HuH-7.5 (cell line): ENCODE measurements around the gene ANKH.
"Not testable (repeated sequence)": the region's sequence is repeated elsewhere in the genome, so short reads cannot be mapped to it uniquely, and the experiment has no call there.

Source experiments
- DNase-seq: peaks from one replicate; pipeline ENCODE4 v3.0.0; 2011; ENCODE audit warnings: low spot score

The ANKH gene

DNA sequence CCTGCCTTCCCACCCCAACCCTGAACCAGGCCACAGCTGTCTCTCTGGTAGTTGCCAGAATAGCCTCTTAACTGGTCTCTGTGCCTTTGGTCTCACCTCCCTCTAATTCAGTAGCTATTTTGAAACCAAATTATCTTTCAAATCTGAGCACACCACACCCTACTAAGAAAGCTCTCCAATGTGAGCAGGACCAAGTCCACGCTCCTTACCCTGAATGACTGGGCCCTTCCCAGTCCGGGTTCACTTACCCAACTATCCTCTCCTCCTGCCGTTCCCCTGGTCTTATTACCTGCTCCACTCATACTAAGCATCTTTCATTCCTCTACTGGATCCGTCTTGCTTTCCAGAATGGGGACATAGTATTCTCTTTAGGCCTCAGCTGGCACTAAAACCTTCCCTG, 16.8 kb downstream of the ANKH start:
- DNase-seq = no peak

DNA sequence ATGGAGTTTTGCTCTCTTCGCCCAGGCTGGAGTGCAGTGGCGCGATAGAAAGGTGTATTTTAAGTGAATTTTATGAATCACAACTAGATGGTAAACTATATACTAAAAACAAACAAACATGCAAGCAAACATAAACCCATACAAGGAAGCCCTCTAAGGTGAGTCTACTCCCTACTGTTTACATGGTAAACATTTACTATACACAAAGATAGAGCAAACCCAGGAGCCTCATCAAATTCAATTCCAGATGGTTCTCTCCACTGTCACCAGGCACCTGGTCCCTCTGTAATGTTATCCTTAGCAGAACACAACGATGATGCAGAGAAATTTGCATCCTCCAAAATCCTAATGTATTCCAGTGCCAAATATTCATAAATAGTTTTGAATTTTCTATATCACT, 17.9 kb downstream of the ANKH start:
- DNase-seq = no peak

DNA sequence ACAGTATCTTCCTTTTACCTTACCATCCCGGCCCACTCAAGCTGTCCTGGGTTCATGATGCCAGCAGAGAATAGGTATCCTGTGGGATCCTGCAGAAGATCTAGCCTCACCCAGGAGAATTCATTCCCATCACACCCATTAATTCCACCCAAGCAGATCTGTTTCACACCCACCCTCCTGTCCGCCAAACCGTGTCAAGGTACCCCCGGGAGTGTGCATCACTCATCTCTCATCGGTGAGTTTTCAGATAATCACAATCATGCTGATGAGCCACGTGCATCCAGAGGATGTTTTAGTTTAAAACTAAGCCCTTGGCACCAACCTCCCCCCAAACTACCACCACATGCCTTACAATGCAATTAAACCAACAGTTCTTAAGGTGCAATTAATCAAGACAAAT, 18.8 kb downstream of the ANKH start:
- no peak for DNase-seq

DNA sequence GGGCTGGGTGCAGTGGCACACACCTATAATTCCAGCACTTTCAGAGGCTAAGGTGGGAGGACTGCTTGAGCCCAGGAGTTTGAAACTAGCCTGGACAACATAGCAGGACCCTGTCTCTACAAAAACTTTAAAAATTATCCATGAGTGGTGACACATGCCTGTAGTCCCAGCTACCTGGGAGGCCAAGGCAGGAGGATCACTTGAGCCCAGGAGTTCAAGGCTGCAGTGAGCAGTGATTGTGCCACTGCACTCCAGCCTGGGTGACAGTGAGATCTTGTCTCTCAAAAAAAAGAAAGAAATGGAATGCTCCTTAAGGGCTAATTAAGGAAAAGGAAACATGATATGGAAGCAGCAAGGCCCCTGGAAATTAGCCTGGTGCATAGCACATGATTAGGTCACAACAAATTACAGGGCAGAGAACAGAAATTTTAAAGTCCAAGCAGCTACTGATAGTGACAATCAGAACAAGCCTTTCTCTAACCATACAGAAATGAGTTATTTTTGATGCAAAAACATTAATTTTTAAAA, 19.5 kb downstream of the ANKH start:
- no peak for DNase-seq

DNA sequence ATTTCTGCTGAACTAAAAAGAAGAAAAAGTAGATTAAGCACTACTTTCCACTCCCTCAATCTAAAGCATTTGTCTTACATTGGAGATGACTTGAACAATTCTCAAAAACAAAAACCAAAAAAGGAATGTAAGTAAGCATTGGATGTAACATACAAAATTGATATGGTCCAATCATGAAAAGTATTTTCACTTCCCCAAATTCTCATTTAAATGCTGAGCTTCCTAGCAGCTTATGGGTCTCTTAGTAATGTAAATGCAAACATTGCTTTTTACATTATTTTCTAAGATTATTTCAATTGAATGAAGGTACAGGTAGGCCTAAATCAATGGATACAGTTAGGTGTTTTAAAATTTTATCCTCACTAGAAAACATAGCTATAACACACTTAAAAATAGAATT, 20.0 kb downstream of the ANKH start:
- DNase-seq = no peak

DNA sequence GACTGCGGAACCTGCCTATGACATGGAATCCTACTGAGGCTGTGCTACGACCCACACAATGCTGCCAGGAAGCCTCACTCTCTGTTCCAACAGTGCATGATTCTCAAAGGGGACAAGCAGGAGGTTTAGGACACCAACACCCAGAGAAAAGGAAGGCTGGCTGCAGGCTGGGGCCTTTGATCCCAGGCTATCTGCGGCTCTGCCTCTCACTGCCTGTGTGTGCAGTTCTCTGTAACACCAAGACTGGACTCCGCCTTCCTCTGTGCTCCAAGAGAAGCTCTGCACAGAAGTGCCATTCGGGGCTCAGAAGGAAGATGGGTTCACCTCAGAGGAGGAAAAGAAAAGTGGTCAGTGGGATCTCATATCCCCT, 20.5 kb downstream of the ANKH start:
- DNase-seq = no peak

DNA sequence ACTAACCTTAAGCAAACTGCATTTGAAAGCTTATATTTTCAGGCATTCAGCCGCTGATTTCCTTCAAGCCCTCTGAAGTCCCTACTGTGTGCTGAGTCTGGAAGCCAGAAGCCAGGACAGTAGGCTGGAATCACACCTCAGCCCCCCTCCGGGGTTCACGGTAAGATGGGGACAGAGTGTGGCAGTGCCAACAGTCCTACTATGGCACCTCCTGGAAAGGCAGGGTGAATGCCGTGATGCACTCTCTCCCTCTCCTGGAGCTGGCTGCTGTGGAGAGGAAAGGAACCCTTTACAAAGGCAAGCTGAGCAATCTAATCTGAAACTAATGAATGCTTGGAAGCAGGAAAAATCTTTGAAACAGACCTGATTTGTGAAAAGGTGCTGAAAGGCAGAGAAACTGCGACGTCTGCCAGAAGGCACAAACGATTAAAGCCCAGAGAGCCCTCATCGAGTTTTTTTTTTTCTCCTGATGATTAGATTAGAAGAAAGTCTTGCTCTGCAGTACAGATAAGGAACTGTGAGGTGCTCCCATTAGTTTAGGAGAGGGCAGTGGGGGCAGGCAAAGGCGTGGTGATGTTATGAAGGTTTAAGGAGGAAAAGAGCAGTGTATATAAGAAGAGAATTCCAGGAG, 21.0 kb downstream of the ANKH start:
- DNase-seq = no peak

DNA sequence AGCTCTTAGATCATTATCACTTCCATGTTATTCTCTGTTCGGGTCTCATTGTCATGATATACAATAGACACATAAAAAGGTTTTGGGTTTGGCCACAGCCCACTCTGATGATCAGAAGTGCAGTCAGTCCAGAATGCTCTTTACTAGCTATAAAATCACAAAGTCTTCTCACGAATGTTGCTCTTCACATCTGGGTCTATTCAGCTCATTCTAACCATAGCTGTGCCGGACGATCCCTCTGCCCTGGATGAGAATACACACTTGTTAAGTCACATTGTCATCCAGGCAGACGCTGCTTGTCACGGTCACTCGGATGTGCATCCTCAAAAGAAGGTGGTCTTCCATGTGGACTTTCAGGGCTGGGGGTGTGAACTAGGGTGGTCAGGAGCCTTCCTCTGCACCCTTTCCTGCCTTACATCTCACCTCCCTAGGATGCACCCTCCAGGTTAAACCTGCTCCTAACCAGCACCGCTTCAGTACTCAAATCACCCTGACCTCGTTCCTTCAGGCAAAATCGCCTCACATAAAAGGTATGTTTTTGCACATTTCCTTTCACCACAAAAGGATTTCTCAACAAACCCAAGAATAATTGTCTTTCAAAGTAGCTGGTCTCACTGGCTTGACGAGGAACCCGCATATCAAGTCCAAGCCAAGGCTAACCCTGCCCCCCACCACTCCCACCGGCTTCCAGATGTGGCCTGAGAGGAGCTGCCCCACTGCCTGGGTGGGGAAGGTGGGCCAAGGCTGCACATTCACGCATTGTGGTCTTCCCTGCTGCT, 21.9 kb downstream of the ANKH start:
- no peak for DNase-seq

DNA sequence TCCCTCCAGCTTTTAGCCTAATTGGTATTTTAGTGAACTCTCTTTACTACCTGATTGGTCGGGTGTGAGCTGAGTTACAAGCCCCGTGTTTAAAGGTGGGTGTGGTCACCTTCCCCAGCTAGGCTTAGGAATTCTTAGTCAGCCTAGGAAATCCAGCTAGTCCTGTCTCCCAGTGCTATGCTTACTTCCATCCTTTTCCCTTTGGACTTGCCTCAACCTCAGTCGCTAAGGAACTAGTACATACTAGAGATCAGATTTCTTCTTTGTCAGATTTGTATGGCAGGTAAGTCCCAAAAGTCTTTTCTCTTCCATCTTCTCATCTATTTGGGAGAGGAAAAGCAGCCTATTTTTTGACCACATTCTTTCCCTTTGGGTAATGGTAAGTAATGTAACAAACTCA, 22.6 kb downstream of the ANKH start:
- DNase-seq = not testable (repeated sequence)

DNA sequence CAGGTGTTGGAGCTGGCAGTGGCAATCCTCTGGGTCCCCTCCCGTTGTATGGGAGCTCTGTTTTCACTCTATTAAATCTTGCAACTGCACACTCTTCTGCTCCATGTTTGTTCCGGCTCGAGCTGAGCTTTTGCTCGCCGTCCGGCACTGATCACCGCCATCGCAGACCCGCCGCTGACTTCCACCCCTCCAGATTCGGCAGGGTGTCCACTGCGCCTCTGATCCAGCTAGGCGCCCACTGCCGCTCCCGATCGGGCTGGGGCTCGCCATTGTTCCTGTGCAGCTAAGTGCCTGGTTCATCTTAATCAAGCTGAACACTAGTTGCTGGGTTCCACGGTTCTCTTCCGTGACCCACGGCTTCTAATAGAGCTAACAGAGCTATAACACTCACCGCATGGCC, 23.2 kb downstream of the ANKH start:
- no peak for DNase-seq

DNA sequence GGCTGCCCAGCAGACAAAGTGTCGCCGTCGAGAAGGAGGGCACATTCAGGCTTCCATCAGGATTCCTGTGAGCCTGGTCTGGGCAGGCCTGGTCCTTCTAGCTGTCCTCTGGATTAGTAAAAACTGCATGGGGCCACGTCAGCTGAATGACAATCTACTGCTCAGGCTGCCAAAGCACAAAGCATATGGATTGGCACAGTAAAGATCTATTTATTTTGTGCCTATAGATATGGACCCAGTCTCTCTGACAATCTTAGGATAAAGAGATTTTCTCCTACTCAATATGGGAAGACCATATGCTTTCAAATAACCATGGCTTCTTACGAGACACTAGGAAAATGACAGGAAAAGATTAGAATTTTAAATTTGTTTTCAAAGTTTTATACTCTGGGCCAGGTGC, 24.1 kb downstream of the ANKH start:
- DNase-seq = no peak

DNA sequence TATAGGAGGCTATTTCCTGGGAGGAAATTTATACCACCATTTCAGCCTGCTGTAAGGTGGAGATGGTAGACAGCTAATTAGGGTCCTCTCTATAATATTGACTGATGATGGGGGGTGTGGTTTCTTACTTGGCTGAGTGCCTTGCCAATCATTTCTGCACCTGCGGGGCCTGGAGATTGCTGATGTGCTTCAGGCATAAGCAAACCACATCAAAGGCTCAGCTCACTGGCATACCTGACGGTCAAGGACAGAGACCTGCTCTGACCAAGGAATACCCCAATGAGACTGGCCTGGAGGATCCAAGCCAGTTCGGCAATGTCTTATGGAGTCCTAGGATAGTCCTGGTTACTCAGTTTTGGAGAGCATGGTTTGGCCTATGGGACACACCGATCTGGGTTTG, 29.5 kb downstream of the ANKH start:
- DNase-seq = no peak

DNA sequence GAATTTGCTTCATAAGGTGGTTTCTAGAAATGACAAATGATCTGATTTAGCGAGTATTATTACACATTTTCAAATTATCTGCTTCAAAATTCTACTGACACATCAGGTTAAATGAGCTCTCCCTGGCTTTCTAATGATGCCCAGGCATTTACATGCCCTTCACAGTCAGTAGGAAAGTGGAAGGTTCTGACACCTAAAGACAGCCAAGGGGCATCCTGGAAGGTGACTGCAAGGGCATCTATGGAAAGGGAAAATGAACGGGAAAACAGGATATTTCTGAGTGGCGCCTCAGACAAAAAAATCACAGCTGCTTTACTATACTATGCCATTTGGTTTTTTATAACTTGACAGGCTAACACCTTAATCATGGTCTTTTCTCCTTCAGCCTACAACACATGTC, 31.0 kb downstream of the ANKH start:
- no peak for DNase-seq

DNA sequence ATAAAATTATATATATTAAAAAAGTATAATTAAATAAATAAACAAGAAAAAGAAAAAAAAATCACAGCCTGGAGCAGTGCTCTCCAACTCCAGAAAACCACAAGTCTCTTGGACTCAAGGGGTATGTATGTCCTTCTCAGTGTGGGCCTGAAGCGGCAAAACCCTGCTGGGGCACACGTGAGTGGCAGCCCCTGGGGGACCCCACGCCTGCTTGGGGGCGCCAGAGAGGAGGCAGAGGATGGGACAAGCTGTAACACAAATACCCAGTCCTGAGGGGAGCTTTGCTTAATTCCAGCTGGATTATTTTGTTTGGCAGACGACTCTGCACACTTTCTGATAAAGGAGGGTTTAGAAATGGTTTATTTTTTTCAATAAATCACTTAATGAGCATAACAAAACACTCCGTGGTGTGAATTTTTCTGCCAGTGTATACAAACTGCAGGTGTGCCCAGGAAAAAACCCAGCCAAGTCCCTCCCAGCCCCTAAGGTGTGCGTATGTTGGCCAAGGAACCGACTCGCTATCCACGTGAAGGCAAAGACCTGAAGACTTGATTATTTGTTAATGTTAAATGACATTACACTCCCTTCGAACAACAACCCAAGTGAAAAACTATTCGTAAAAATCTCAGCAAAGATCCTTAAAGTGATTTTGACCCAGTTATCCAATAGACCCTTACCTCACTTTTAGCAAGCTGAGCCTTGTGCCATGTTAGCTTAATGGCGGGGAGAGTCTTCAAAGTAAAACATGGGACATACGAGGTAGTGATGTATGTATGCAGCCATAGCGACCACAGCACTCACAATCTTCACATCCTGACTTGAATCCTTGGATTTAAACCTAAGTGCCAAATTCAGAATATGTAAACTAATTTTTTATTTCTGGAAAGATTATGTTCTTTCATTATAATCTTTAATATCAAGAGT, 32.9 kb downstream of the ANKH start:
- no peak for DNase-seq

DNA sequence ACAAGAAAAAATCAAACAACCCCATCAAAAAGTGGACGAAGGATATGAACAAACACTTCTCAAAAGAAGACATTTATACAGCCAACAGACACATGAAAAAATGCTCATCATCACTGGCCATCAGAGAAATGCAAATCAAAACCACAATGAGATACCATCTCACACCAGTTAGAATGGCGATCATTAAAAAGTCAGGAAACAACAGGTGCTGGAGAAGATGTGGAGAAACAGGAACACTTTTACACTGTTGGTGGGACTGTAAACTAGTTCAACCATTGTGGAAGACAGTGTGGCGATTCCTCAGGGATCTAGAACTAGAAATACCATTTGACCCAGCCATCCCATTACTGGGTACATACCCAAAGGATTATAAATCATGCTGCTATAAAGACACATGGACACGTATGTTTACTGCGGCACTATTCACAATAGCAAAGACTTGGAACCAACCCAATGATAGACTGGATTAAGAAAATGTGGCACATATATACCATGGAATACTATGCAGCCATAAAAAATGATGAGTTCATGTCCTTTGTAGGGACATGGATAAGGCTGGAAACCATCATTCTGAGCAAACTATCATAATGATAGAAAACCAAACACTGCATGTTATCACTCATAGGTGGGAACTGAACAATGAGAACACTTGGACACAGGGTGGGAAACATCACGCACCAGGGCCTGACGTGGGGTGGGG, 34.0 kb downstream of the ANKH start:
- DNase-seq = not testable (repeated sequence)

DNA sequence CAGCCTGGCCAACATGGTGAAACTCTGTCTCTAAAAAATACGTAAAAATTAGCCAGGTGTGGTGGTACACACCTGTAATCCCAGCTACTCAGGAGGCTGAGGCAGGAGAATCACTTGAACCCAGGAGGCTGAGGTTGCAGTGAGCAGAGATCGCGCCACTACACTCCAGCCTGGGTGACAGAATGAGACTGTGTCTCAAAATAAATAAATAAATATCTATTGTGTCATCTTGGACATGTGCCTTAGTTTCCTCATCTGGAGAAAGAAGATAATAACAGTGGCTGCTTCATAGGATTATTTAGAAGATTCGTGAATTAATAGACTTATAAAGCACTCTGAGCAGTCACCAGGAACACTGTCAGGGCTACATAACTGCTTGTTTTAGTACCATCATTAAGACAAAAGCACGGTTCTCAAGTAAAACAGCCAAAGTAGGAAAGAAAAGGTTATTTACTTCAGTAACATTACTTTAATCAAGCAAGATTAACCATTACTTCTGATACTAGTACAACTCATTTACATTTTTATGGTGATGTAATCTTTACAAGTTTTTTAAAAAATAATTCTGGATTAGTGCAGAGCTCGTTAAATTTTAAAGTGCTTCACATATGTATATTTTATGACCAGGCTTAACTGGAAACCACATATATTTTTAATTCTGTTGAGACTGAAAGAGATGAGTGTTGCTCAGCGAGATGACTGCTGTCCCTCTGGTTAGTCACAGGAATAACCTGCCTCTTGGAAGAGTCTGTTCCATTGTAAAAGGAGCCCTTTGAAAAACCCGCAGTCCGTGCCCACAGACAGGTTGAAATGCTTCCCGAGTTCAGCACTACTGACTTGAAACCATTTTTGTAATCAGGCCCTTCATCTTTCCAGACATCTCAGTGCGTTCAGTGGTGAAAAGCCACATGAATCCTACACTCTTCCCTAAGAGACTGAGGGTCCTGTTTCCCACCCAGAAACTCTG, 36.7 kb downstream of the ANKH start:
- no peak for DNase-seq

DNA sequence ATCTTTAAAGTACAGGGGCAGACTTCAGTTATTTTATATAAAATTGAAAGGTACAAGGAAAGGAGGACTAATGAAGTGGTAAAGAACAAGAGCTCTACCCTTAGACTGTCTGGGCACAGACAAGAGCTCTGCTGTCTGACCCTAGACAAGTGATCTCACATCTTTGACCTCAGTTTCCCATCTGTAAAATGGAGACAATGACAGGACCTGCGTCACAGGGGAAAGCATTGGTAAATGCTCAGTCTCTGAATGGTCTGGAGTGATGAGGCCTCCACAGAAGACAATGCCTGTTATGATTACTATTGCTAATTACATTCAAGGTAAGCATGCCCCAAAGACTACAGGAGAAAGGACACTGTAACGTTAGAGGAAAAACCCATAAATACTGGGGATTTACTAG, 37.5 kb downstream of the ANKH start:
- DNase-seq = no peak

DNA sequence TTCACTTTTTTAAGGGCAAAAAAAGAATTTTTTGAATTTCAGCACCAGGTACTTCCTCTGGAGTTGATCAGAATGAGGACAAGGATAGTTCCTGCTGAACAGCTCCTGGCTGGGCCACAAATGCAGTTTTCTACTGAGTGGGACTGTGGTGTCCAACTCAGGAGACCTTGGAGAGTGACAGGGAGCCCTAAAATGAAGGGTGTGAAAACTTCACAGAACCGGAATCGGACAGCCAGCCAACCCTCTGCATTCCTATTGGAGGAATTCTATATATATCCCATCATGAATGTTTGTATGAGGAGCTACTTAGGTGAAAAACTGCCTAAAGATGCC, 40.6 kb downstream of the ANKH start:
- DNase-seq = no peak

DNA sequence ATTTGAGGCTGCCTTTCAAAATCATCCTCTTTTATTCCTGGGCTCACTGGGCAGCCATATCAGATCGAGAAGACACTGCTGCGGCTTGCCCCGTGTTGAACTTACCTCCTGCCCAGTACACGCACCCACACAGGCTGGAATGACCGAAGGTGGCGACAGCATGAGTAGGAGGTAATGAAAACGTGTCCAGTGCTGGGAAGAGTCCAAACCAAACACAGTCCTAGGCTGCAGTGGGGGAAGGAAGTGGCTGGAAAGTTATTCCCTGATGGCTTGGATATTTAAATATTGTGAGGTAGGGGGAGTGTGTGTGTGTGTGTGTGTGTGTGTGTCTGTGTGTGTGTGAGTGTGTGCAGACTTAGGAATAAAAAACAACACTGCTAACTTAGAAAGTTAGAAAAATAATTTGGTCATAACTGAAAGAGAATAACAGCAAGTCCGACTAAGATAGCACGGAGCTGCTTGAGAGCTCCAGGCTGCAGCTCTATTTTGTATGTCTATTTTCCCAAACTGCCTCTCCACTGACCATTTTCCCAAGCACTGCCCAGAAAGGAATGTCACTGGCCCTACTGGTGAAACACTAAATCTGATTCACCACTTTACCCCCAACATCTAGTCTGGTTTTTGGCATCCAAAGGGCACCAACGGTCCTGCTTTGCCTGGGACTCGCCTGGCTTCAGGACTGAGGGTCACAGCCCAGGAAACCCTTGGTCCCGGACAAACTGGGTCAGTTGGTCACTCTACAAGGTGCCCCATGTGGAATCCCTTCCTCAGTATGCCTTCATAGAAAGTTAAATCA, 41.2 kb downstream of the ANKH start:
- no peak for DNase-seq

DNA sequence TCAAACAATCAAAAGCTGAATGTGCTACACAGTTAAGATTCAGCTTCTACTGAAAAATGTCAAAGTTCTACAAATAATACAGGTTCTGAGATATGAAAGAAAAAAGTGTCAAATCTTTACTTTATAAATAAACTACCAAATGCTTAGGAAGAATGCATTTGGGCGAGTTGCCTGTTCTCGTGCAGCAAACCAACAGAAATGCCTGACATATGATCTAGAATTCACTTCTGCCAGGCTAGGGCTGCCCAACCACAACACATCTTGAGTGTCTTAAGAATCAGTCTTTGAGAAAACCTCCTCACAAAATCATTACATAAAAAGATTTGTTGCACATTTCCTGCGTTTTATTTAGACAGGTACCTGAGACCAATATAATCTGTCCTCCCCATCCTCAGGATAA, 42.2 kb downstream of the ANKH start:
- DNase-seq = no peak
